Right lobe of liver (tissue), 6 donors: Measurements from ENCODE around the gene METTL23. TPM values are rescaled to one million over a fixed set of nuclear protein-coding genes. Genes with fewer than 3 reads are reported as not detected.

ENCODE experiments used
- ATAC-seq, 4 donors: fragments of 200-7000 bp; cut with Tn5 transposase; one replicate each; pipeline ENCODE4 v1.9.1; 2020; ENCODE audit warnings: mild to moderate bottlenecking in 4 of 4, moderate library complexity in 4 of 4
- DNase-seq, 3 donors: peaks; one replicate each; pipeline ENCODE4 v3.0.0-alpha.2; 2020
- H3K27ac ChIP-seq, 3 donors: fragments of 200-600 bp; one replicate each; pipeline ENCODE4 v1.8.0; 2022
- H3K27me3 ChIP-seq, 2 donors: fragments of 200-600 bp; one replicate each; pipeline ENCODE4 v1.8.0; 2022
- H3K36me3 ChIP-seq, 4 donors: fragments of 200-600 bp; sonication (generic) in 1 of 4; one replicate each; pipeline versions ENCODE4 v1.5.1 to v1.8.0; 2017 to 2022; ENCODE audit warnings: control low read depth in 1 of 4
- H3K4me1 ChIP-seq, 4 donors: fragments of 200-600 bp; sonication (generic) in 1 of 4; one replicate each; pipeline versions ENCODE4 v1.5.1 to v1.8.0; 2017 to 2022; ENCODE audit warnings: control low read depth in 1 of 4
- H3K4me3 ChIP-seq, 3 donors: fragments of 200-600 bp; one replicate each; pipeline ENCODE4 v1.8.0; 2022
- H3K9me3 ChIP-seq, 4 donors: fragments of 200-600 bp; sonication (generic) in 1 of 4; one replicate each; pipeline versions ENCODE4 v1.5.1 to v1.8.0; 2017 to 2022; ENCODE audit warnings: control low read depth in 1 of 4
- CTCF ChIP-seq, 4 donors: fragments of 200-600 bp in 3 of 4; fragments of 450-650 bp in 1 of 4; IDR thresholded peaks; one replicate each; pipeline versions ENCODE4 v1.5.1 to v1.8.0; 2016 to 2022; ENCODE audit warnings: antibody characterized with exemption in 4 of 4, mild to moderate bottlenecking in 2 of 4
- POLR2A ChIP-seq: fragments of 450-650 bp; IDR thresholded peaks from one replicate; pipeline ENCODE4 v1.6.1; 2017; ENCODE audit warnings: antibody characterized with exemption, mild to moderate bottlenecking
- WGBS: methylation state at CpG from one replicate; pipeline ENCODE4 v1.1.6; 2018; ENCODE audit warnings: low coverage, low lambda C conversion rate; ENCODE audit not compliant: insufficient coverage; ENCODE audit errors: missing lambda C conversion rate; 5-methylcytosine and 5-hydroxymethylcytosine counted together
- intact Hi-C, 2 donors: fragments of 100-400 bp; cut with DNase I; formaldehyde crosslinking; loops; one replicate each; pipeline versions ENCODE4 v1.11.2 to v1.14.1; 2022
- total RNA-seq, 6 experiments: library from RNA; depleted of rRNA in 2 of 6; stranded (reverse); fragments of >200 nt in 2 of 6; fragmentation: NEBNext Ultra II Directional in 3 of 6; extraction: Animal tissue kit (Norgen Biotek cat#: 25700) in 3 of 6; gene quantifications; one replicate each; pipeline versions ENCODE4 v1.1.0 to v1.2.4, GENCODE V29; 2016 to 2023
- donor health status: DM: no; HTN: yes; CAD: no.
- donor health status: DM: no; HTN: no; CAD: no.
- donor health status: DM: no; HTN: no; CAD: no.
- donor health status: DM: no; HTN: yes; CAD: no.
- donor health status: DM: no; HTN: yes; CAD: no.

The METTL23 gene
- total RNA-seq, 6 experiments from 2014 or later, result 16.0 to 25.0 (median 18.7) TPM

GRCh38 chr17:76758570-76758969 is 31.9 kb downstream of the METTL23 start:
- peaks cover 0 to 11% (median 5%) of the 10 kb centered on the region in 4 donors for H3K36me3 ChIP-seq
- no peaks in the 10 kb centered on the region for H3K4me1 ChIP-seq
- no peak overlapping the region for H3K27ac ChIP-seq
- no peak for TF ChIP-seq POLR2A
- no peak for TF ChIP-seq CTCF (IDR thresholded peaks at IDR 0.05)
- 96% methylated on average over 3 of the region's 3 CpGs for whole genome bisulfite sequencing
- no peaks in the 10 kb centered on the region for H3K9me3 ChIP-seq
- intact Hi-C loops, result no loop called here
- H3K4me3 ChIP-seq, result no peak overlapping the region
- DNase-seq, result no peak
- no peak for ATAC-seq
- H3K27me3 ChIP-seq, result no peaks in the 10 kb centered on the region

GRCh38 chr17:76772842-76773525 is 46.3 kb downstream of the METTL23 start:
- Histone ChIP-seq H3K27me3 (no peaks in the 10 kb centered on the region), H3K36me3 (peaks cover 0 to 42% (median 7%) of the 10 kb centered on the region in 4 donors), H3K27ac (no peak overlapping the region), H3K9me3 (no peaks in the 10 kb centered on the region), H3K4me3 (no peak overlapping the region), H3K4me1 (no peaks in the 10 kb centered on the region)
- peak; percentile 29 to 66 (median 40) for ATAC-seq
- WGBS, result 50% methylated on average over 4 of the region's 6 CpGs
- intact Hi-C loops, result no loop called here
- no peak for DNase-seq
- no peak for TF ChIP-seq CTCF (IDR thresholded peaks at IDR 0.05)
- TF ChIP-seq POLR2A, result no peak

GRCh38 chr17:76775021-76775600 is 48.5 kb downstream of the METTL23 start:
- WGBS, result 96% methylated on average over 10 of the region's 10 CpGs

More at GRCh38 chr17:76775021-76775600, 48.5 kb downstream of the METTL23 start:
- intact Hi-C loops, result no loop called here
- H3K9me3 ChIP-seq, result no peaks in the 10 kb centered on the region
- peaks cover 0 to 48% (median 7%) of the 10 kb centered on the region in 4 donors for H3K36me3 ChIP-seq
- H3K4me3 ChIP-seq, result no peak overlapping the region
- H3K4me1 ChIP-seq, result no peaks in the 10 kb centered on the region
- no peak overlapping the region for H3K27ac ChIP-seq
- DNase-seq, result no peak
- ATAC-seq, result no peak
- no peak for TF ChIP-seq CTCF (IDR thresholded peaks at IDR 0.05)
- TF ChIP-seq POLR2A, result no peak
- H3K27me3 ChIP-seq, result no peaks in the 10 kb centered on the region
